ENCODE results near the gene GNMT. TPM values are rescaled to one million over a fixed set of nuclear protein-coding genes. Genes with fewer than 3 reads are reported as not detected.

GNMT gene
- total and polyA plus RNA-seq, 10 of the 15 experiments (the other 5 are each of a cell fraction or from before 2014, with no cell fraction given), result 0.27 to 1.1 (median 0.39) TPM

GRCh38 chr6:42969431-42969830, 8.9 kb downstream of the GNMT start (continued):
- TF ChIP-seq POU2F2 (IDR thresholded peaks at IDR 0.05; ENCODE audit: borderline replicate concordance, low read depth, low read length) (no peak), JUNB (IDR thresholded peaks at IDR 0.05) (no peak), SREBF1 (IDR thresholded peaks at IDR 0.05; ENCODE audit: low read length) (no peak)

GRCh38 chr6:42969934-42970333, 9.4 kb downstream of the GNMT start:
- Histone ChIP-seq H3K4me1 (ENCODE audit: control insufficient read depth, insufficient read depth, low read length) (no peaks in the 10 kb centered on the region), H3K4me2 (ENCODE audit: control insufficient read depth, insufficient read depth) (no peak overlapping the region), H3K9me3 (replicated peaks; ENCODE audit: control insufficient read depth, insufficient read depth, low read length) (no peaks in the 10 kb centered on the region), H2AFZ (ENCODE audit: control insufficient read depth, low read depth, low read length) (no peak overlapping the region), H3K9ac (ENCODE audit: control insufficient read depth, insufficient read depth, low read length) (no peak overlapping the region), H3K27ac (ENCODE audit: control insufficient read depth, insufficient read depth) (no peak overlapping the region), H3K36me3 (ENCODE audit: control insufficient read depth in 2 of 2, insufficient read depth in 2 of 2, low read length in 1 of 2) (no peaks in the 10 kb centered on the region; a peak in 2 of 4 replicates), H3K4me3 (no peak overlapping the region), H3K27me3 (replicated peaks in 1 of 2; ENCODE audit: control insufficient read depth in 2 of 2, insufficient read depth in 2 of 2, low read length in 1 of 2) (no peaks in the 10 kb centered on the region), H3K79me2 (ENCODE audit: control insufficient read depth, insufficient read depth, low read length) (no peaks in the 10 kb centered on the region; the same call in 1 of the 2 replicates), H4K20me1 (ENCODE audit: control insufficient read depth, insufficient read depth) (no peaks in the 10 kb centered on the region)
- DNase-seq (ENCODE audit: low read depth, low spot score) (no peak), FAIRE-seq (no peak), ATAC-seq (no peak)
- intact Hi-C loops (cut with micrococcal nuclease; ENCODE audit: unreplicated experiment) (no loop called here), in situ Hi-C loops (cut with MboI) (no loop called here)
- ChIA-PET CTCF (interaction anchor here (1.0 kb wide), 1 partner anchor 39 kb away, joined by 3 read pairs; no protein-coding TSS in a partner anchor), POLR2A (no interaction called here), SMC1A (ENCODE audit: uncharacterized antibody, unreplicated experiment) (no interaction called here), RAD21 (ENCODE audit: unreplicated experiment) (no interaction called here)
- no TSS peak for BruUV-seq (replicated peaks)
- WGBS (ENCODE audit: insufficient coverage, insufficient replicate concordance, low lambda C conversion rate, missing lambda C conversion rate), result 98% methylated on average over 4 of the region's 4 CpGs
- TF ChIP-seq ETV6 (conservative IDR thresholded peaks at IDR 0.05 in 1 of 2, IDR thresholded peaks at IDR 0.05 in 1 of 2; ENCODE audit: borderline replicate concordance in 1 of 2, low read depth in 1 of 2) (no peak), SPI1 (IDR thresholded peaks at IDR 0.05; ENCODE audit: borderline replicate concordance, insufficient read depth, low read depth, low read length) (no peak), STAT3 (IDR thresholded peaks at IDR 0.05; ENCODE audit: low read depth, low read length) (no peak), TCF7 (IDR thresholded peaks at IDR 0.05; ENCODE audit: borderline replicate concordance) (no peak), ZSCAN29 (IDR thresholded peaks at IDR 0.05) (no peak), WRNIP1 (IDR thresholded peaks at IDR 0.05; ENCODE audit: borderline replicate concordance, low read depth, low read length) (no peak), CREM (IDR thresholded peaks at IDR 0.05; ENCODE audit: low read depth) (no peak), BCLAF1 (IDR thresholded peaks at IDR 0.05) (no peak), CEBPZ (IDR thresholded peaks at IDR 0.05; ENCODE audit: low read depth, low read length) (no peak), RB1 (IDR thresholded peaks at IDR 0.05; ENCODE audit: borderline replicate concordance) (no peak)
- TF ChIP-seq, protein P1, sequence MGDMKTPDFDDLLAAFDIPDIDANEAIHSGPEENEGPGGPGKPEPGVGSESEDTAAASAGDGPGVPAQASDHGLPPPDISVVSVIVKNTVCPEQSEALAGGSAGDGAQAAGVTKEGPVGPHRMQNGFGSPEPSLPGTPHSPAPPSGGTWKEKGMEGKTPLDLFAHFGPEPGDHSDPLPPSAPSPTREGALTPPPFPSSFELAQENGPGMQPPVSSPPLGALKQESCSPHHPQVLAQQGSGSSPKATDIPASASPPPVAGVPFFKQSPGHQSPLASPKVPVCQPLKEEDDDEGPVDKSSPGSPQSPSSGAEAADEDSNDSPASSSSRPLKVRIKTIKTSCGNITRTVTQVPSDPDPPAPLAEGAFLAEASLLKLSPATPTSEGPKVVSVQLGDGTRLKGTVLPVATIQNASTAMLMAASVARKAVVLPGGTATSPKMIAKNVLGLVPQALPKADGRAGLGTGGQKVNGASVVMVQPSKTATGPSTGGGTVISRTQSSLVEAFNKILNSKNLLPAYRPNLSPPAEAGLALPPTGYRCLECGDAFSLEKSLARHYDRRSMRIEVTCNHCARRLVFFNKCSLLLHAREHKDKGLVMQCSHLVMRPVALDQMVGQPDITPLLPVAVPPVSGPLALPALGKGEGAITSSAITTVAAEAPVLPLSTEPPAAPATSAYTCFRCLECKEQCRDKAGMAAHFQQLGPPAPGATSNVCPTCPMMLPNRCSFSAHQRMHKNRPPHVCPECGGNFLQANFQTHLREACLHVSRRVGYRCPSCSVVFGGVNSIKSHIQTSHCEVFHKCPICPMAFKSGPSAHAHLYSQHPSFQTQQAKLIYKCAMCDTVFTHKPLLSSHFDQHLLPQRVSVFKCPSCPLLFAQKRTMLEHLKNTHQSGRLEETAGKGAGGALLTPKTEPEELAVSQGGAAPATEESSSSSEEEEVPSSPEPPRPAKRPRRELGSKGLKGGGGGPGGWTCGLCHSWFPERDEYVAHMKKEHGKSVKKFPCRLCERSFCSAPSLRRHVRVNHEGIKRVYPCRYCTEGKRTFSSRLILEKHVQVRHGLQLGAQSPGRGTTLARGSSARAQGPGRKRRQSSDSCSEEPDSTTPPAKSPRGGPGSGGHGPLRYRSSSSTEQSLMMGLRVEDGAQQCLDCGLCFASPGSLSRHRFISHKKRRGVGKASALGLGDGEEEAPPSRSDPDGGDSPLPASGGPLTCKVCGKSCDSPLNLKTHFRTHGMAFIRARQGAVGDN (IDR thresholded peaks at IDR 0.05), result no peak
